HS-5 (cell line): ENCODE results near the gene PSMD5.

Experiments
- DNase-seq: peaks from one replicate; pipeline ENCODE4 v3.0.0-alpha.2; 2012; ENCODE audit warnings: low read depth

PSMD5 gene

GRCh38 chr9:120842685-120843485 is at the start of gene PSMD5:
PSMD5 (minus strand) TSS chr9:120842922; CDS start chr9:120842909, 13 bp downstream.
- DNase-seq: peak; percentile 94

GRCh38 chr9:120891884-120892747 is 49.4 kb upstream of the PSMD5 start:
- no peak for DNase-seq

GRCh38 chr9:120891245-120891883 is 48.6 kb upstream of the PSMD5 start:
- no peak for DNase-seq

GRCh38 chr9:120890320-120891244 is 47.9 kb upstream of the PSMD5 start:
- no peak for DNase-seq

GRCh38 chr9:120889606-120890271 is 47.0 kb upstream of the PSMD5 start:
- DNase-seq: no peak

GRCh38 chr9:120888626-120889025 is 45.9 kb upstream of the PSMD5 start:
- DNase-seq: no peak

GRCh38 chr9:120886490-120886967 is 43.8 kb upstream of the PSMD5 start:
- peak; percentile 65 for DNase-seq

- DNase-seq: no peak
Measured at GRCh38 chr9:120885958-120886357, 43.2 kb upstream of the PSMD5 start.

GRCh38 chr9:120885457-120885856 is 42.7 kb upstream of the PSMD5 start:
- DNase-seq: no peak

GRCh38 chr9:120883608-120883996 is 40.9 kb upstream of the PSMD5 start:
- DNase-seq: no peak

GRCh38 chr9:120882935-120883607 is 40.3 kb upstream of the PSMD5 start:
- DNase-seq: no peak

- DNase-seq: no peak
Measured at GRCh38 chr9:120879446-120879845, 36.7 kb upstream of the PSMD5 start.

GRCh38 chr9:120878188-120879130 is 35.7 kb upstream of the PSMD5 start:
- no peak for DNase-seq

GRCh38 chr9:120877276-120878034 is 34.7 kb upstream of the PSMD5 start:
- DNase-seq: peak; percentile 35

GRCh38 chr9:120876842-120877240 is 34.1 kb upstream of the PSMD5 start, which contains the start of gene PHF19:
PHF19 (minus strand) TSS chr9:120877188; CDS start chr9:120874741, 2,447 bp downstream.
- no peak for DNase-seq

- DNase-seq: peak; percentile 81
Measured at GRCh38 chr9:120875954-120876841, 33.5 kb upstream of the PSMD5 start.

GRCh38 chr9:120875643-120875953 is 32.9 kb upstream of the PSMD5 start:
- no peak for DNase-seq
